ENCODE measurements around the gene RIPOR3.

DNA sequence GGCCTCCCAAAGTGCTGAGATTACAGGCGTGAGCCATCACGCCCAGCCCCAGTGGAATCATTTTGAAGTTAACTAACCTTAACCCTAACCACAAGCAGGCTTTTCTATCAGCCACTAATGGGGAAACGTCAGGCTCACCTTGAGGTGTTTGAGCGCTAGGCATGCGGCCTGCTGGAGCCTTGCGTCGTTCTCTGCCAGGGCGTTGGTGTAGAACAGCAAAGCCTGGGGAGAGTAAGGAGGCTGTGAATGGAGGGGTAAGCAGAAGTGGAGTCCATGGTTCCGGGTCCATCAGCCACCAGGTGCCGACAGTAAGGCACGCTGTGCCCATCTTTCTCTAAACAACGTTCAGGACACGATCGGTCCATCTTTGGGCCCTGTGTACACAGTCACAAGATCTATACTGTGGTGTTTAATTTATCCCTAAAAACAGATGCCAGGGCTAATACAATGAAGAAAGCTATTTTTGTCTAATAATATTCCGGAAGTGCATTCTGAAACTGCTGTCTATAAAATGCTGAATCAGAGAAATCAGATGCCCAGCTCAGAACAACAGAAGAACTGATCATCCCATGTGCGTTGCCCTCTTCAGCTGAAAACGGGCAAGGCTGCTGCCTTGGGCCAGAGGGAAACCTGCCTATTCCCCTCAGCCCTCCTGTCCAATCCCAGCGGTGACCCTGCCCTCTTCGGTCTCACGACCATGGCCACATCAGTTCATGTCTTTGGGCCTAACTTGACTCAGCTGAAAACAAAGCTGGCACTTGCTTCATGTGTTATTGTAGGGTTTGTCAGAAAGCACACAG lies 101.6 kb downstream of the RIPOR3 start:
- TF ChIP-seq, protein P1, sequence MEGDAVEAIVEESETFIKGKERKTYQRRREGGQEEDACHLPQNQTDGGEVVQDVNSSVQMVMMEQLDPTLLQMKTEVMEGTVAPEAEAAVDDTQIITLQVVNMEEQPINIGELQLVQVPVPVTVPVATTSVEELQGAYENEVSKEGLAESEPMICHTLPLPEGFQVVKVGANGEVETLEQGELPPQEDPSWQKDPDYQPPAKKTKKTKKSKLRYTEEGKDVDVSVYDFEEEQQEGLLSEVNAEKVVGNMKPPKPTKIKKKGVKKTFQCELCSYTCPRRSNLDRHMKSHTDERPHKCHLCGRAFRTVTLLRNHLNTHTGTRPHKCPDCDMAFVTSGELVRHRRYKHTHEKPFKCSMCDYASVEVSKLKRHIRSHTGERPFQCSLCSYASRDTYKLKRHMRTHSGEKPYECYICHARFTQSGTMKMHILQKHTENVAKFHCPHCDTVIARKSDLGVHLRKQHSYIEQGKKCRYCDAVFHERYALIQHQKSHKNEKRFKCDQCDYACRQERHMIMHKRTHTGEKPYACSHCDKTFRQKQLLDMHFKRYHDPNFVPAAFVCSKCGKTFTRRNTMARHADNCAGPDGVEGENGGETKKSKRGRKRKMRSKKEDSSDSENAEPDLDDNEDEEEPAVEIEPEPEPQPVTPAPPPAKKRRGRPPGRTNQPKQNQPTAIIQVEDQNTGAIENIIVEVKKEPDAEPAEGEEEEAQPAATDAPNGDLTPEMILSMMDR (IDR thresholded peaks at IDR 0.05; ENCODE audit: poor library complexity, severe bottlenecking), result no peak
- TF ChIP-seq TAF1 (IDR thresholded peaks at IDR 0.05; ENCODE audit: low read depth) (no peak), POLR2AphosphoS5 (IDR thresholded peaks at IDR 0.05) (no peak), EP300 (conservative IDR thresholded peaks at IDR 0.05; ENCODE audit: poor library complexity, severe bottlenecking) (no peak), MXI1 (conservative IDR thresholded peaks at IDR 0.05; ENCODE audit: poor library complexity, severe bottlenecking) (no peak)
